SIG-M5 treated with dmso at 0.1 percent for 504 hours (cell line): Measurements from ENCODE around the gene LRP1.
A peak's percentile ranks its signal among the peaks of the same experiment; 100 is the strongest.

Experiments used
- DNase-seq: peaks from one replicate; lab custom pipeline; 2025; ENCODE audit not compliant: unreplicated experiment; lab: John Stamatoyannopoulos, UW

LRP1 gene

GRCh38 chr12:57233357-57234232 lies 105.3 kb downstream of the LRP1 start:
- DNase-seq = no peak

DNA sequence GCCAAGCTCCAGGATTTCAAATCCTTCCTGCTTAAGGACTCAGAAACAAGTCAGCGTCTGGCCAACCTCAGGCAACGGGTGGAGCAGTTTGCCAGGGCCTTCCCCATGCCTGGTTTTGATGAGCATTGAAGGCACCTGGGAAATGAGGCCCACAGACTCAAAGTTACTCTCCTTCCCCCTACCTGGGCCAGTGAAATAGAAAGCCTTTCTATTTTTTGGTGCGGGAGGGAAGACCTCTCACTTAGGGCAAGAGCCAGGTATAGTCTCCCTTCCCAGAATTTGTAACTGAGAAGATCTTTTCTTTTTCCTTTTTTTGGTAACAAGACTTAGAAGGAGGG lies 105.9 kb downstream of the LRP1 start:
- DNase-seq = no peak

- DNase-seq = peak; percentile 27
Observed at GRCh38 chr12:57234571-57235016, 106.3 kb downstream of the LRP1 start.

- DNase-seq = no peak
Observed at GRCh38 chr12:57235017-57235727, 106.9 kb downstream of the LRP1 start.

GRCh38 chr12:57235728-57236131 lies 107.4 kb downstream of the LRP1 start:
- no peak for DNase-seq

- DNase-seq = no peak
Observed at GRCh38 chr12:57236201-57236924, 108.1 kb downstream of the LRP1 start.

GRCh38 chr12:57236925-57237595 lies 108.8 kb downstream of the LRP1 start:
- no peak for DNase-seq

GRCh38 chr12:57237596-57237931 lies 109.3 kb downstream of the LRP1 start:
- no peak for DNase-seq

GRCh38 chr12:57237932-57238853 lies 109.9 kb downstream of the LRP1 start:
- DNase-seq = no peak

GRCh38 chr12:57238854-57239554 lies 110.7 kb downstream of the LRP1 start:
- DNase-seq = peak; percentile 80

GRCh38 chr12:57239587-57240065 lies 111.3 kb downstream of the LRP1 start:
- peak; percentile 60 for DNase-seq

DNA sequence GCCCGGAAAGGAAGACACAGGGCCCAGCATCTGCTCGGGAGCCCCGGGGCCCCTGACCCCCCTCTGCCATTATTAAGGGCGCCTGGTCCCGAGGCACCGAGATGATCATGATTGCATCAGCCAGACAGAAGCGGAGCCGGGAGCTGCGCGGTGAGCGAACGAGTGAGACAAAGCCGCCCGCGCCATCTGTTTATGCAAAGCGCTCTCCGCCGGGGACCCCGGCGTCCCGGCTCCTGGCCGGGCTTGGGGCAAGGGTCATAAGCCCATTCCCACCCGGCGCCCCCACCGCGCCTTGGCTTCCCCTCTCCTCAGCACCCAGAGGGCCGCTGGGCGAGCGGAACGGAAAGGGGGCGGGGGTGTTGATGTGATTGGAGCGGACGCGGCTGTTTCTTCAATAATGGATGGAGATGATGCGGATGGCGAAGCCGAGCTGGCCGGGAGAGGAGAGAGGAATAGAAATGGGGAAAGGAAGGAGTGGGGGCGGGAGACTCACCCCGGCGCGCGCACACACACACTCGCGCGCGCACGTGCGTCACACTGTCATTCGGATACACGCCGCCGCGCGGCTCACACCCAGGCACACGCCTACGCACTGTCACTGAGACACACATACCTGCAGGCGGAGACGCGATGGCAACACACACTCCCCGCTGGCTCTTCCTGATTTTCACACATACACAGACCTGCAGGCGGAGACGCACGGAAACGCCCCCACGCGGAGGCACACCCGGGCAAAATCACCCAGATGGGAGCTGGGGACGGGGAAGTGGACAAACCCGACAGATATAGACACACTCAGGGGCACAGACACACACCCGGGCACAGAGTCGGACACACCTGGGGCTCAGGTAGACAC lies 112.0 kb downstream of the LRP1 start:
- peak; percentile 79 for DNase-seq

DNA sequence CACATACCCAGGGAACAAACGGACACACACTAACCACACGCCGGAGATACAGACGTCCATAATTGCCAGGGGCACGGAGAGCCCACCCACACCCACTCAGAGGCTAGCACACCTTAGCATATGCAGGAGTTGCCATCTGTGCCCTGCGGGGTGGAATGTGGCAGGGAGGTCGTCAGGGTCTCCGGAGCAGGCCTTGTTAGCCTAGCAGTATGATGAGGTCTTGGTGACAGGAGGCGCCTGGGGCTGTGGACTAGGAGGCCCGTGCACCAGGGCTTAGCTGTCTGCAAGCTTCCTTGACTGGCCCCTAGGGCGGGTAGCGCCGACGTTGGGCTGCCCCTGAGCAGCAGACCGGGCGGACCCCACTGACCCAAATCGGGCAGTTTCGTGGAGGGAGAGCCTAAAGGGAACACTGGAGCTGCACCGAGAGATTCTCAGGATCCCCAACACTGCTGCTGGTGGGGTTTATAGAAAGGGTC lies 112.7 kb downstream of the LRP1 start:
- peak; percentile 37 for DNase-seq

- no peak for DNase-seq
Observed at GRCh38 chr12:57241402-57242310, 113.4 kb downstream of the LRP1 start.

GRCh38 chr12:57242329-57242690 lies 114.0 kb downstream of the LRP1 start:
- DNase-seq = no peak

DNA sequence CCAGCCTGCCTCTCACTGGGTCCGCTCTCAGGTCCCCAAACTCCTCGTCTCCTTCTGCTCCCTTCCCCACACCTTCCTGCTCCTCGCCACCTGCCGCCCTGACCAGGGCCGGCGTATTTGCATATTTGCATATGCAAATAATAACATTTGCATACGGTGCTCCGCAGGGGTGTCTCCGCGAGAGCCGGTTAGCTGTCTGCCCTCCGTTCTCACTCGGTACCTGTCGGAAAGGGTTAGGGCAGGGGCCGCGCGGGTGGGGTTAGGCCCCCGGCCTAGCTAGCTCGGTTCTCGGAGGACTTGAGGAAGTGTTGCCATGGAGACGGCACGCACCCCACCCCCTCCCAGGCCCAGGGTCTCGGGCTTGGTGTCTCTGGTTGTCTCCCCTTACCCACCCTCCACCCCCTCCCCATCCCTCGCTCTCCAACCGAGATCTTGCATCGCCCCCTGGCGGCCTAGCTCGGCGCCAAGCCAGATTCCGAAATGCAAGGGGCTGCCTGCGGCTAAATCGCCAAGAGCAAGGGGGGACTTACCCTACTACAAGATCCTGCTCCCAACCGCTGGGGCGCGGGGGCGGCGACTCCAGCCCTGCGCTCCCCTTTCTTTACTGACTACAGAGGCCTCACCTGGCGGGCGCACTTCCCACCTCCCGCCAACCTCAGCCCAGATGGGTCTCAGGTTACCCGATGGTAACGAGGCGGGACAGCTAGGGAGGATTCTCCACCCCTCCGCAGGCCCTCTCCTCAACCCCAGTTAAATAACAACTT lies 114.6 kb downstream of the LRP1 start:
- peak; percentile 60 for DNase-seq
